ENCODE measurements around the gene BEST4.

DNA sequence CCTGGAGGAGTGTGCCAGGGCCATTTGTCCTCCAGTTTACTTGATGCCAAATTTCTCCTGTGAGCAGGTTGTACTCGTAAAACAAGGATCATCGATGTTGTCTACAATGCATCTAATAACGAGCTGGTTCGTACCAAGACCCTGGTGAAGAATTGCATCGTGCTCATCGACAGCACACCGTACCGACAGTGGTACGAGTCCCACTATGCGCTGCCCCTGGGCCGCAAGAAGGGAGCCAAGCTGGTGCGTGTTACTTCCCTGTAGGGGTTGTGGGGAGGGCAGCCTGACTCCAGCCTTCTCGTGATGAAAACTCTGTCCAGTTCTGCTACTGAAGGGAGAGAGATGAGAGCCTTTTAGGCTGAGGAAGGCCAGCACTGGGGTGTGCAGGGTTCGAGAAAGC, 10.4 kb downstream of the BEST4 start:
- TF ChIP-seq TAF1 (IDR thresholded peaks at IDR 0.05; ENCODE audit: borderline replicate concordance, insufficient read depth, low read length) (no peak), SIN3A (IDR thresholded peaks at IDR 0.05; ENCODE audit: borderline replicate concordance, insufficient read depth, low read length) (no peak), POLR2AphosphoS5 (IDR thresholded peaks at IDR 0.05; ENCODE audit: low read depth, low read length) (no peak), FOXP2 (optimal IDR thresholded peaks at IDR 0.05; ENCODE audit: borderline replicate concordance, extremely low read depth, extremely low read length, insufficient read depth) (no peak)
- TF ChIP-seq, protein P1, sequence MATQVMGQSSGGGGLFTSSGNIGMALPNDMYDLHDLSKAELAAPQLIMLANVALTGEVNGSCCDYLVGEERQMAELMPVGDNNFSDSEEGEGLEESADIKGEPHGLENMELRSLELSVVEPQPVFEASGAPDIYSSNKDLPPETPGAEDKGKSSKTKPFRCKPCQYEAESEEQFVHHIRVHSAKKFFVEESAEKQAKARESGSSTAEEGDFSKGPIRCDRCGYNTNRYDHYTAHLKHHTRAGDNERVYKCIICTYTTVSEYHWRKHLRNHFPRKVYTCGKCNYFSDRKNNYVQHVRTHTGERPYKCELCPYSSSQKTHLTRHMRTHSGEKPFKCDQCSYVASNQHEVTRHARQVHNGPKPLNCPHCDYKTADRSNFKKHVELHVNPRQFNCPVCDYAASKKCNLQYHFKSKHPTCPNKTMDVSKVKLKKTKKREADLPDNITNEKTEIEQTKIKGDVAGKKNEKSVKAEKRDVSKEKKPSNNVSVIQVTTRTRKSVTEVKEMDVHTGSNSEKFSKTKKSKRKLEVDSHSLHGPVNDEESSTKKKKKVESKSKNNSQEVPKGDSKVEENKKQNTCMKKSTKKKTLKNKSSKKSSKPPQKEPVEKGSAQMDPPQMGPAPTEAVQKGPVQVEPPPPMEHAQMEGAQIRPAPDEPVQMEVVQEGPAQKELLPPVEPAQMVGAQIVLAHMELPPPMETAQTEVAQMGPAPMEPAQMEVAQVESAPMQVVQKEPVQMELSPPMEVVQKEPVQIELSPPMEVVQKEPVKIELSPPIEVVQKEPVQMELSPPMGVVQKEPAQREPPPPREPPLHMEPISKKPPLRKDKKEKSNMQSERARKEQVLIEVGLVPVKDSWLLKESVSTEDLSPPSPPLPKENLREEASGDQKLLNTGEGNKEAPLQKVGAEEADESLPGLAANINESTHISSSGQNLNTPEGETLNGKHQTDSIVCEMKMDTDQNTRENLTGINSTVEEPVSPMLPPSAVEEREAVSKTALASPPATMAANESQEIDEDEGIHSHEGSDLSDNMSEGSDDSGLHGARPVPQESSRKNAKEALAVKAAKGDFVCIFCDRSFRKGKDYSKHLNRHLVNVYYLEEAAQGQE (IDR thresholded peaks at IDR 0.05; ENCODE audit: insufficient read depth in 1 of 2, low read depth in 2 of 2, low read length in 2 of 2) = no peak

Data from PFSK-1 (cell line).